Nephron (organoid): ENCODE results near the gene TOLLIP.

Experiments used
- H3K27ac Mint-ChIP-seq, 3 experiments: 2 replicates each; pipeline ENCODE4 v1.8.0; 2020; ENCODE audit warnings: mixed read lengths in 3 of 3, mild to moderate bottlenecking in 2 of 3, moderate library complexity in 1 of 3
- H3K27me3 Mint-ChIP-seq: 2 replicates; pipeline ENCODE4 v1.8.0; 2021; ENCODE audit warnings: low read depth, mild to moderate bottlenecking, moderate library complexity, mixed read lengths
- H3K36me3 Mint-ChIP-seq: 2 replicates; pipeline ENCODE4 v1.8.0; 2020; ENCODE audit warnings: low read depth, mixed read lengths
- H3K4me1 Mint-ChIP-seq: 2 replicates; pipeline ENCODE4 v1.8.0; 2020; ENCODE audit warnings: mixed read lengths
- H3K4me3 Mint-ChIP-seq, 3 experiments: 2 replicates each; pipeline ENCODE4 v1.8.0; 2020; ENCODE audit warnings: mild to moderate bottlenecking in 3 of 3, mixed read lengths in 3 of 3, moderate library complexity in 2 of 3
- H3K9me3 Mint-ChIP-seq: 2 replicates; pipeline ENCODE4 v1.8.0; 2020; ENCODE audit warnings: mixed read lengths
- CTCF ChIP-seq, 3 experiments: fragments of 200-600 bp; sonication (generic); IDR thresholded peaks; one replicate each; pipeline ENCODE4 v1.5.0; 2021; ENCODE audit warnings: antibody characterized with exemption in 3 of 3; ENCODE audit not compliant: unreplicated experiment in 3 of 3

Gene TOLLIP

GRCh38 chr11:1276041-1276790 lies 33.2 kb downstream of the TOLLIP start:
- Mint-ChIP-seq H3K27ac (no peak overlapping the region), H3K27me3 (no peaks in the 10 kb centered on the region)

DNA sequence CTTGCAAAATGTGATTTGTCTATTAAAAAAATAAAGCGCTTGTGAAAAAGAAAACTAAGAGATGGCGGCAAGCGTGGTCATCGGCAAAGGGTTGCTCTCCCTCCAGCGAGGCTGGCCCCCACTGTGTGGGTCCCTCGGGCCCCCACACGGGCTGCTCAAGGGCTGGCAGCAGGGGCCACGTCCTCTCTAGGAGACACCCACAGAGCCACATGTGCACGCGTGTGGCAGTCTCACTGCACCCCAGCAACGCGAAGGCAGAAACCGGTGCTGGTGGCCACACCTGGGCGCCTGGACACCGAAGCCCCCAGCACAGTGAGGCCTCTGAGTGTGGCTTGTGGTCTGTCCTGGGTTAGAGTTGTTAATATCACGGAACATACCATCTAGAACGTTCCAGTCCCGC lies 34.4 kb downstream of the TOLLIP start:
- H3K36me3 Mint-ChIP-seq: peaks cover 37% of the 10 kb centered on the region
- H3K27me3 Mint-ChIP-seq: no peaks in the 10 kb centered on the region
- no peak overlapping the region for H3K27ac Mint-ChIP-seq
- no peaks in the 10 kb centered on the region for H3K4me1 Mint-ChIP-seq
- TF ChIP-seq CTCF (IDR thresholded peaks at IDR 0.05; ENCODE audit: unreplicated experiment in 3 of 3): no peak
- no peaks in the 10 kb centered on the region for H3K9me3 Mint-ChIP-seq
- no peak overlapping the region for H3K4me3 Mint-ChIP-seq

More at GRCh38 chr11:1276041-1276790, 33.2 kb downstream of the TOLLIP start:
- no peak overlapping the region for H3K4me3 Mint-ChIP-seq
- no peaks in the 10 kb centered on the region for H3K9me3 Mint-ChIP-seq
- H3K4me1 Mint-ChIP-seq: no peaks in the 10 kb centered on the region
- TF ChIP-seq CTCF (IDR thresholded peaks at IDR 0.05; ENCODE audit: unreplicated experiment in 3 of 3): no peak
- H3K36me3 Mint-ChIP-seq: peaks cover 41% of the 10 kb centered on the region

DNA sequence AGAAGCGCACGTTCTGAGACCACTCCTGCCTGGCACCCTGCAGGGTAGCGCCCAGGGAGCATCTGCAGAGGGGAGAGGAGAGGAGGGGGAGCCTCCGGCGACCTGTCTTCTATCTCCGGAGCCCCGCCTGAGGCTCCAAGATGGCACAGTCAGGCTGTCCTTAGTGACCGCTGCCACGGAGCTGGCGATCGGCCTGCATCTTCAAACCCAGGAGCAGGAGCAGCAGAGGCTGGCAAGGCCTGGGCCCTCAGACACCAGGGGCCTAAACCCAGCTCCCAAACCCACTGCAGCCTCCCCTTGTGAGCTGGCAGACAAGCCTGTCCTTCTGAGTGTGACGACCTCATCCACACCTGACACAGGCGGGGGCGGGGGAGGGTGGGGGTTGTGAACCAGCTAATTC lies 34.9 kb downstream of the TOLLIP start:
- Mint-ChIP-seq H3K27me3 (no peaks in the 10 kb centered on the region), H3K4me1 (no peaks in the 10 kb centered on the region), H3K9me3 (no peaks in the 10 kb centered on the region), H3K36me3 (peaks cover 35% of the 10 kb centered on the region), H3K27ac (no peak overlapping the region), H3K4me3 (no peak overlapping the region)
- no peak for TF ChIP-seq CTCF (IDR thresholded peaks at IDR 0.05; ENCODE audit: unreplicated experiment in 3 of 3)

- no peak for TF ChIP-seq CTCF (IDR thresholded peaks at IDR 0.05; ENCODE audit: unreplicated experiment in 3 of 3)
Observed at GRCh38 chr11:1272531-1272930, 36.9 kb downstream of the TOLLIP start.

GRCh38 chr11:1271927-1272326 lies 37.5 kb downstream of the TOLLIP start:
- Mint-ChIP-seq H3K27ac (no peak overlapping the region), H3K4me1 (no peaks in the 10 kb centered on the region), H3K4me3 (no peak overlapping the region), H3K27me3 (no peaks in the 10 kb centered on the region), H3K36me3 (peaks cover 27% of the 10 kb centered on the region), H3K9me3 (no peaks in the 10 kb centered on the region)
- no peak for TF ChIP-seq CTCF (IDR thresholded peaks at IDR 0.05; ENCODE audit: unreplicated experiment in 3 of 3)

More at GRCh38 chr11:1272531-1272930, 36.9 kb downstream of the TOLLIP start:
- Mint-ChIP-seq H3K27ac (no peak overlapping the region), H3K27me3 (no peaks in the 10 kb centered on the region), H3K4me3 (no peak overlapping the region), H3K4me1 (no peaks in the 10 kb centered on the region), H3K9me3 (no peaks in the 10 kb centered on the region), H3K36me3 (peaks cover 30% of the 10 kb centered on the region)

- no peak for TF ChIP-seq CTCF (IDR thresholded peaks at IDR 0.05; ENCODE audit: unreplicated experiment in 3 of 3)
- Mint-ChIP-seq H3K9me3 (peaks cover 2% of the 10 kb centered on the region), H3K27me3 (no peaks in the 10 kb centered on the region), H3K36me3 (peaks cover 24% of the 10 kb centered on the region), H3K4me1 (no peaks in the 10 kb centered on the region), H3K4me3 (no peak overlapping the region), H3K27ac (no peak overlapping the region)
Observed at GRCh38 chr11:1271406-1271805, 38.0 kb downstream of the TOLLIP start.
